ENCODE data around the gene DTX2. TPM values are rescaled to one million over a fixed set of nuclear protein-coding genes. Genes with fewer than 3 reads are reported as not detected.
"Not testable (repeated sequence)": the region's sequence is repeated elsewhere in the genome, so short reads cannot be mapped to it uniquely, and the experiment has no call there.

DTX2 gene
- total and polyA plus RNA-seq, 2 donors (not counting 1 experiment from before 2014, with no cell fraction given): 36.4 to 66.9 TPM

GRCh38 chr7:76511200-76511910 is 49.8 kb downstream of the DTX2 start:
- not testable (repeated sequence) for DNase-seq

DNA sequence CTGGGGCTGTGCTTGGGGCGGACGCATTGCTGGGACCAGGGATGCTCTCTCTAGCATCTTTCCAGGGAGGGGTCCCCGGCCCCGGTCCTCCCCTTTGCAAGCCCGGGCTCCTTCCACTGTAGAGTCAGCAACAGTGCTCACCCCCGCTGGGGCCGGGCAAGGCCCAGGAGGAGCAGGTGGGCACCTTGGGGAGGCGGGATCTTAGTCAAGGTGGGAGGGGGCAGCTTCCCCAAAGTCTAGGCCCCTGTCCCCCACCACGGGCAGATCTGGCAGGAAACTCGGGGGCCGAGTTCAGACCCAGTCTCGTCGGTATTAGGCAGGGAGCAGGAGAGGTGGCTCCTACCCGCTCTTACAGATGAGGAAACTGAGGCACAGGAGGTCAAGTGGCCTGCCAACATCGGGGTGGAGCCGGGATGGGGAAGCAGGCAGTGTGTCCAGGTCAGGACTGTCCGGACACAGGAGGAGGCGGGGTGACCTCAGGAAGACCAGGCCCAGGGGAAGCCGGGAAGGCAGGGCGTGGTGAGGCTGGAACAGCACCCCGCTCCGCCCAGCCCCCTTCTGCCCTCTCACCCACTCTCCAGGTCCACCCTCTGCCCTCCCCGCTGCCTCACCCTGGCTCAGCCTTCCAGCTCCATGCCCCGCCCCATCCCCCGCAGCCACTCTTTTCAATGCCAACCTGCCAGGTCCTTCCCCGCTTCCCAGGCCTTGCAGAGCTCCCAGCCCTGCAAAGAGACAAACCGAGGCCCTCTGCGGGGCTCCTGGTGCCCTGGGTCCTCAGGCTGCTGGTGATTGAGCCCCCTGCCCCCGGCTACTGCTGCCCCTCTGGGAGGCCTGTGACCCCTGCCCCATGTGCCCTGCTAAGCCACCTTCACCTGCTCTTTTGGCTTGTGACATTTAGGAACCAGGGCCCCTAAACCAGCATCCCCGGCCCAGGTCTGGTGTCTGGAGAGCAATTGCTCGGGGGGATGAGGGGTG is 50.7 kb downstream of the DTX2 start:
- H3K27me3 Mint-ChIP-seq; H3K4me1 ChIP-seq (ENCODE audit: control insufficient read depth in 2 of 2, insufficient read depth in 2 of 2, low read length in 2 of 2); H3K9ac ChIP-seq (ENCODE audit: low read length); H3K36me3 ChIP-seq (replicated peaks in 1 of 2; ENCODE audit: control extremely low read depth in 1 of 2, control insufficient read depth in 1 of 2, extremely low read depth in 1 of 2, insufficient read depth in 2 of 2, low read length in 1 of 2); H3K9me3 ChIP-seq (ENCODE audit: control extremely low read depth in 1 of 3, control insufficient read depth in 2 of 3, insufficient read depth in 1 of 3, low read length in 2 of 3); intact Hi-C loops (cut with micrococcal nuclease); H3K4me2 ChIP-seq (replicated peaks; ENCODE audit: low read depth, low read length, poor library complexity, severe bottlenecking); H3K79me2 ChIP-seq (ENCODE audit: control insufficient read depth, insufficient read depth, low read length); H3K4me3 Mint-ChIP-seq; H3K27ac ChIP-seq (ENCODE audit: low read length in 2 of 2); H3K4me3 ChIP-seq (ENCODE audit: control extremely low read depth in 1 of 5, extremely low read depth in 1 of 5, insufficient read depth in 1 of 5, low read depth in 2 of 5, low read length in 4 of 5); H2AFZ ChIP-seq (ENCODE audit: insufficient read depth, low read depth, low read length, poor library complexity, severe bottlenecking); H3K27ac Mint-ChIP-seq; POLR2A ChIA-PET; CTCF ChIA-PET; H3K9me3 Mint-ChIP-seq (ENCODE audit: insufficient read depth); H3K27me3 ChIP-seq (replicated peaks in 1 of 4; ENCODE audit: control extremely low read depth in 1 of 4, control insufficient read depth in 3 of 4, insufficient read depth in 4 of 4, low read length in 3 of 4); H4K20me1 ChIP-seq (ENCODE audit: control insufficient read depth, insufficient read depth, low read length, poor library complexity, severe bottlenecking); H3K4me1 Mint-ChIP-seq; DNase-seq; ATAC-seq (ENCODE audit: low read depth): not testable (repeated sequence)
- no CpG with 5 or more reads among the region's 31 CpGs for WGBS (ENCODE audit: insufficient coverage)

More at GRCh38 chr7:76511200-76511910, 49.8 kb downstream of the DTX2 start:
- 71% methylated on average over 3 of the region's 24 CpGs for whole genome bisulfite sequencing (ENCODE audit: insufficient coverage)
- H3K4me3 ChIP-seq (ENCODE audit: control extremely low read depth in 1 of 5, extremely low read depth in 1 of 5, insufficient read depth in 1 of 5, low read depth in 2 of 5, low read length in 4 of 5); H3K4me1 ChIP-seq (ENCODE audit: control insufficient read depth in 2 of 2, insufficient read depth in 2 of 2, low read length in 2 of 2); H3K27ac Mint-ChIP-seq; H3K36me3 ChIP-seq (replicated peaks in 1 of 2; ENCODE audit: control extremely low read depth in 1 of 2, control insufficient read depth in 1 of 2, extremely low read depth in 1 of 2, insufficient read depth in 2 of 2, low read length in 1 of 2); H4K20me1 ChIP-seq (ENCODE audit: control insufficient read depth, insufficient read depth, low read length, poor library complexity, severe bottlenecking); H3K27ac ChIP-seq (ENCODE audit: low read length in 2 of 2); H3K27me3 Mint-ChIP-seq; H3K27me3 ChIP-seq (replicated peaks in 1 of 4; ENCODE audit: control extremely low read depth in 1 of 4, control insufficient read depth in 3 of 4, insufficient read depth in 4 of 4, low read length in 3 of 4); H3K9me3 ChIP-seq (ENCODE audit: control extremely low read depth in 1 of 3, control insufficient read depth in 2 of 3, insufficient read depth in 1 of 3, low read length in 2 of 3); H3K4me1 Mint-ChIP-seq; H2AFZ ChIP-seq (ENCODE audit: insufficient read depth, low read depth, low read length, poor library complexity, severe bottlenecking); intact Hi-C loops (cut with micrococcal nuclease); H3K9me3 Mint-ChIP-seq (ENCODE audit: insufficient read depth); H3K9ac ChIP-seq (ENCODE audit: low read length); H3K4me2 ChIP-seq (replicated peaks; ENCODE audit: low read depth, low read length, poor library complexity, severe bottlenecking); H3K79me2 ChIP-seq (ENCODE audit: control insufficient read depth, insufficient read depth, low read length); CTCF ChIA-PET; ATAC-seq (ENCODE audit: low read depth); POLR2A ChIA-PET; H3K4me3 Mint-ChIP-seq: not testable (repeated sequence)

All from B cell (primary cell).